Measurements from ENCODE around the gene ARHGAP26. TPM values are rescaled to one million over a fixed set of nuclear protein-coding genes. Genes with fewer than 3 reads are reported as not detected.

The ARHGAP26 gene
- total RNA-seq, 4 donors from 2014 or later: 22.3 to 40.7 (median 28.2) TPM

GRCh38 chr5:142798099-142798770 lies 28.1 kb downstream of the ARHGAP26 start:
- Histone ChIP-seq H3K27me3 (no peaks in the 10 kb centered on the region), H3K9me3 (no peaks in the 10 kb centered on the region), H3K4me3 (no peak overlapping the region), H3K27ac (replicated peaks in 1 of 4) (peak overlapping the region in 2 of 4 donors; percentile 25 to 30), H3K4me1 (peaks cover 19 to 37% (median 26%) of the 10 kb centered on the region in 4 donors), H3K36me3 (no peaks in the 10 kb centered on the region)
- DNase-seq (ENCODE audit: extremely low spot score): no peak
- TF ChIP-seq CTCF (IDR thresholded peaks at IDR 0.05): no peak
- TF ChIP-seq POLR2AphosphoS5 (IDR thresholded peaks at IDR 0.05): peak in 1 of 2 donors; percentile 32
- TF ChIP-seq POLR2A (IDR thresholded peaks at IDR 0.05; ENCODE audit: low read depth): no peak
- WGBS: 74% methylated on average over 4 of the region's 4 CpGs
- intact Hi-C loops (cut with DNase I): no loop called here

DNA sequence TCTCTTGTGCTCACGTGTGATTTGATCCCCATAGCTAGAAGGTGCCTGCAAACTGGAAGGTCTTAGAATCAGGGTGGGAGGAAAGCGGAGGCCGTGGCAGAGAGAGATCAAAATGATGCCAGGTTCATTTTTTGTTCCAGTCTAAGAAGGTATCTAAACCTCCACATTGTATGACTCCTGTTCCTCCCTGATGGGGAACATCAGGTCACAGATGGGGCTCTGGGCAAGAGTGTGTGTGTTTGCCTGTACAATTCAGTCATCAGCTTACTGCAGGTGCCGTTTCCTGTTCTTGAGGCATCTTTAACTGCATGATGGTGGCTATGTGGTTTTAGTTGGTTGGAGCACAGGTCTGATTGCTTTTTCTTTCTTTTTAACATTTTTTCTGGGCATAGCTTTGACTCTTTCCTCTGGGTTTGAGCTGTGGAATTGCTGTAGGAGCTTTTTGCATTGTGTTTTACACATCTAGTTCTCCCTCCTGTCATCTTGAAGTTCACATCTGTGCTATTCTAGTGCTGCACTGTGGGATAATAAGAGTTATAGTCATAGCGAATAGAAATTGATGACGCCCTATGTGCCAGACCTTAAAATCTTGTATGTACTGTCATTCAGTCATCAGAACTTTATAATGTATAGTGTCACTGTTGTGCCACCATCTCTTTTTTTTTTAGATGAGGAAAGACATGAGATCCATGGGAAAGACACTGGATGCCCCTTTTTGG lies 30.8 kb downstream of the ARHGAP26 start:
- peaks cover 22 to 44% (median 37%) of the 10 kb centered on the region in 4 donors for H3K4me1 ChIP-seq
- WGBS: 92% methylated on average over 6 of the region's 6 CpGs

DNA sequence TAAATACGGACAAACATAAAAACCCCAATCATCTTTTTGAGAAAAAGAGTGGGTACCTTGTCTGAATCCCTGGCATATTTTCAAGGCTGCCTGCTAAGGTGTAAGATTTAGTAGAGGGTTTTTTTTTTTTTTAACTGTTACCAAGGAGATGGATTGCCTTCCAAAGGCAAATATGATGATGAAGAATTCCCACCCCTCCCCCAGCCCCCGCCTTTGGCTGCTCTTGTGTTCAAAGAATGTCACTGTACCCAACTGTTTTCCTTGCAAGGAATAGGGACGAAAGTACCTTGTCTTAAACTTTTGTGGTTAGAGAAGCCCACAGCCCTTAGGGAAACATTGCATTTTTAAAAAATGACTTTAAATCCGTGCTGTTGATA lies 31.3 kb downstream of the ARHGAP26 start:
- intact Hi-C loops (cut with DNase I): no loop called here
- no peak for DNase-seq (ENCODE audit: extremely low spot score)
- 88% methylated on average over 4 of the region's 4 CpGs for WGBS
- no peak overlapping the region for H3K4me3 ChIP-seq
- no peaks in the 10 kb centered on the region for H3K9me3 ChIP-seq
- H3K4me1 ChIP-seq: peaks cover 22 to 46% (median 37%) of the 10 kb centered on the region in 4 donors
- H3K27ac ChIP-seq (replicated peaks in 1 of 4): no peak overlapping the region
- H3K27me3 ChIP-seq: no peaks in the 10 kb centered on the region
- TF ChIP-seq POLR2A (IDR thresholded peaks at IDR 0.05; ENCODE audit: low read depth) (no peak), EP300 (IDR thresholded peaks at IDR 0.05) (no peak), POLR2AphosphoS5 (IDR thresholded peaks at IDR 0.05) (no peak), CTCF (IDR thresholded peaks at IDR 0.05) (no peak)
- no peaks in the 10 kb centered on the region for H3K36me3 ChIP-seq

More for the DNA sequence above, 30.8 kb downstream of the ARHGAP26 start:
- no peak overlapping the region for H3K27ac ChIP-seq (replicated peaks in 1 of 4)
- TF ChIP-seq EP300 (IDR thresholded peaks at IDR 0.05) (no peak), POLR2AphosphoS5 (IDR thresholded peaks at IDR 0.05) (no peak), CTCF (IDR thresholded peaks at IDR 0.05) (no peak), POLR2A (IDR thresholded peaks at IDR 0.05; ENCODE audit: low read depth) (no peak)
- no peak for DNase-seq (ENCODE audit: extremely low spot score)
- no peak overlapping the region for H3K4me3 ChIP-seq
- H3K27me3 ChIP-seq: no peaks in the 10 kb centered on the region
- no peaks in the 10 kb centered on the region for H3K9me3 ChIP-seq
- intact Hi-C loops (cut with DNase I): no loop called here
- H3K36me3 ChIP-seq: no peaks in the 10 kb centered on the region

DNA sequence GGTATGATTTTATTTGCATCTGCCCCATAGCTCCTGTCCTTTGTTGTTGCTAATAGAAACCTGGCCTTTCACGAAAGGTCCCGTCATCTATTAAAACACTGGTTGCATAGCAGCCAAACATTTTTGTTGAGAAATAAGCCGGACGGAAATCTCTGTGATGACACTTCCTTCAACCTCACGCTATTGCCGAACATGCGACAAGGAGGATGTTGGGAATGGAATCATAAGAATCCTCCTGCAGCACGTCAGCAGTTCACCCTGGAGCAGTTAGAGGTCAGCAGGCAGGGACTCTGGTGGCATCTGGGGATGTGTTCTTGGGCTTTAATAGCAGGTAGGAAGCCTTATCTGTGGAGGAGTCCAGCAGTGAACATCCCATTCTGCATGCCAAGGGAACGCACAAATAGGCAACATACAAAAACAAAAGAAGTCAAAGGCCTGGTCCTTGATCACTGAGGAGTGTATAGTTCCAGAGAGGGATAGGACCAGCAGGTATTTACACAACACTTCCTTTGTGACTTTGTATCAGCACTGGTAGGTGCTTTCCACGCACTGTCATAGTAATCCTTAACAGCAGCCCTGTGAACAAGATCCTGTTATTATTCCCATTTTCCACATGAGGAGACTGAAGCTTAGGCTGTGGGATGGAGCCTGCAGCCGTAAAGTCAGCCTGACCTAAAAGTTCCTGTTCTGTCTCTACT lies 33.4 kb downstream of the ARHGAP26 start:
- Histone ChIP-seq H3K4me1 (peaks cover 37 to 58% (median 51%) of the 10 kb centered on the region in 4 donors), H3K4me3 (no peak overlapping the region), H3K27ac (replicated peaks in 1 of 4) (peak overlapping the region; percentile 54 to 81 (median 70)), H3K27me3 (no peaks in the 10 kb centered on the region), H3K36me3 (no peaks in the 10 kb centered on the region), H3K9me3 (no peaks in the 10 kb centered on the region)
- WGBS: 56% methylated on average over 10 of the region's 11 CpGs
- TF ChIP-seq POLR2A (IDR thresholded peaks at IDR 0.05; ENCODE audit: low read depth): no peak
- TF ChIP-seq CTCF (IDR thresholded peaks at IDR 0.05): no peak
- peak; percentile 75 for TF ChIP-seq EP300 (IDR thresholded peaks at IDR 0.05)
- TF ChIP-seq POLR2AphosphoS5 (IDR thresholded peaks at IDR 0.05): peak; percentile 77 to 78
- no peak for DNase-seq (ENCODE audit: extremely low spot score)
- intact Hi-C loops (cut with DNase I): no loop called here
